ENCODE data around the gene SLC46A2. TPM values are rescaled to one million over a fixed set of nuclear protein-coding genes. Genes with fewer than 3 reads are reported as not detected.

Gene SLC46A2
- total RNA-seq, 4 donors from 2014 or later = 5.6 to 65.2 (median 42.4) TPM

- WGBS = 82% methylated on average over 19 of the region's 19 CpGs
Observed at GRCh38 chr9:112861638-112862555, 28.8 kb downstream of the SLC46A2 start.

GRCh38 chr9:112861155-112861554 lies 29.5 kb downstream of the SLC46A2 start:
- no peak for TF ChIP-seq POLR2AphosphoS5 (IDR thresholded peaks at IDR 0.05)
- Histone ChIP-seq H3K4me1 (peaks cover 8% of the 10 kb centered on the region), H3K4me3 (no peak overlapping the region), H3K36me3 (no peaks in the 10 kb centered on the region), H3K27me3 (no peaks in the 10 kb centered on the region), H3K9me3 (no peaks in the 10 kb centered on the region), H3K27ac (no peak overlapping the region)
- 79% methylated on average over 3 of the region's 3 CpGs for WGBS
- no peak for DNase-seq (ENCODE audit: low spot score in 2 of 2)

More at GRCh38 chr9:112861638-112862555, 28.8 kb downstream of the SLC46A2 start:
- TF ChIP-seq POLR2AphosphoS5 (IDR thresholded peaks at IDR 0.05) (no peak), CTCF (IDR thresholded peaks at IDR 0.05) (no peak), POLR2A (IDR thresholded peaks at IDR 0.05) (no peak), EP300 (IDR thresholded peaks at IDR 0.05) (no peak)
- Histone ChIP-seq H3K9me3 (no peaks in the 10 kb centered on the region), H3K27ac (no peak overlapping the region), H3K27me3 (no peaks in the 10 kb centered on the region), H3K4me1 (peaks cover 8% of the 10 kb centered on the region), H3K4me3 (no peak overlapping the region), H3K36me3 (no peaks in the 10 kb centered on the region)
- no peak for DNase-seq (ENCODE audit: low spot score in 2 of 2)

GRCh38 chr9:112860451-112860850 lies 30.2 kb downstream of the SLC46A2 start:
- Histone ChIP-seq H3K9me3 (no peaks in the 10 kb centered on the region), H3K27ac (no peak overlapping the region), H3K27me3 (no peaks in the 10 kb centered on the region), H3K4me3 (no peak overlapping the region), H3K36me3 (no peaks in the 10 kb centered on the region), H3K4me1 (peaks cover 8% of the 10 kb centered on the region)
- TF ChIP-seq CTCF (IDR thresholded peaks at IDR 0.05) = no peak
- TF ChIP-seq POLR2A (IDR thresholded peaks at IDR 0.05) = no peak
- no peak for TF ChIP-seq EP300 (IDR thresholded peaks at IDR 0.05)
- TF ChIP-seq POLR2AphosphoS5 (IDR thresholded peaks at IDR 0.05) = no peak
- no peak for DNase-seq (ENCODE audit: low spot score in 2 of 2)
- 95% methylated on average over 1 of the region's 1 CpG for WGBS

- DNase-seq (ENCODE audit: low spot score in 2 of 2) = no peak
- Histone ChIP-seq H3K4me3 (no peak overlapping the region), H3K27ac (no peak overlapping the region), H3K4me1 (peaks cover 8% of the 10 kb centered on the region), H3K27me3 (no peaks in the 10 kb centered on the region), H3K9me3 (no peaks in the 10 kb centered on the region), H3K36me3 (peaks cover 10% of the 10 kb centered on the region)
- 49% methylated on average over 6 of the region's 6 CpGs for WGBS
- TF ChIP-seq POLR2AphosphoS5 (IDR thresholded peaks at IDR 0.05) = no peak
- no peak for TF ChIP-seq CTCF (IDR thresholded peaks at IDR 0.05)
- TF ChIP-seq POLR2A (IDR thresholded peaks at IDR 0.05) = no peak
- no peak for TF ChIP-seq EP300 (IDR thresholded peaks at IDR 0.05)
Observed at GRCh38 chr9:112858625-112859147, 32.0 kb downstream of the SLC46A2 start.

GRCh38 chr9:112858005-112858404 lies 32.7 kb downstream of the SLC46A2 start:
- WGBS = 90% methylated on average over 6 of the region's 6 CpGs
- no peak for DNase-seq (ENCODE audit: low spot score in 2 of 2)
- no peak overlapping the region for H3K4me3 ChIP-seq
- no peak overlapping the region for H3K27ac ChIP-seq
- H3K4me1 ChIP-seq = peaks cover 8% of the 10 kb centered on the region
- H3K9me3 ChIP-seq = no peaks in the 10 kb centered on the region
- H3K36me3 ChIP-seq = peaks cover 11% of the 10 kb centered on the region
- no peaks in the 10 kb centered on the region for H3K27me3 ChIP-seq
- TF ChIP-seq CTCF (IDR thresholded peaks at IDR 0.05) = no peak
- TF ChIP-seq EP300 (IDR thresholded peaks at IDR 0.05) = no peak
- no peak for TF ChIP-seq POLR2AphosphoS5 (IDR thresholded peaks at IDR 0.05)
- TF ChIP-seq POLR2A (IDR thresholded peaks at IDR 0.05) = no peak

All from suprapubic skin (tissue), 4 donors.